GM21619 (cell line): ENCODE data around the gene NIPSNAP2.
"Not testable (repeated sequence)": the region's sequence is repeated elsewhere in the genome, so short reads cannot be mapped to it uniquely, and the experiment has no call there.

ENCODE experiments used
- ATAC-seq: cut with Tn5 transposase; IDR thresholded peaks from one replicate; pipeline ENCODE4 v1.9.1; 2021; ENCODE audit not compliant: unreplicated experiment

Gene NIPSNAP2

GRCh38 chr7:55964261-55965099 lies at the start of gene NIPSNAP2:
NIPSNAP2 (plus strand) TSS chr7:55964585; CDS start chr7:55964610, 25 bp downstream.
- ATAC-seq, result peak; percentile 68

- no peak for ATAC-seq
Measured at GRCh38 chr7:55917771-55918170, 46.6 kb upstream of the NIPSNAP2 start.

DNA sequence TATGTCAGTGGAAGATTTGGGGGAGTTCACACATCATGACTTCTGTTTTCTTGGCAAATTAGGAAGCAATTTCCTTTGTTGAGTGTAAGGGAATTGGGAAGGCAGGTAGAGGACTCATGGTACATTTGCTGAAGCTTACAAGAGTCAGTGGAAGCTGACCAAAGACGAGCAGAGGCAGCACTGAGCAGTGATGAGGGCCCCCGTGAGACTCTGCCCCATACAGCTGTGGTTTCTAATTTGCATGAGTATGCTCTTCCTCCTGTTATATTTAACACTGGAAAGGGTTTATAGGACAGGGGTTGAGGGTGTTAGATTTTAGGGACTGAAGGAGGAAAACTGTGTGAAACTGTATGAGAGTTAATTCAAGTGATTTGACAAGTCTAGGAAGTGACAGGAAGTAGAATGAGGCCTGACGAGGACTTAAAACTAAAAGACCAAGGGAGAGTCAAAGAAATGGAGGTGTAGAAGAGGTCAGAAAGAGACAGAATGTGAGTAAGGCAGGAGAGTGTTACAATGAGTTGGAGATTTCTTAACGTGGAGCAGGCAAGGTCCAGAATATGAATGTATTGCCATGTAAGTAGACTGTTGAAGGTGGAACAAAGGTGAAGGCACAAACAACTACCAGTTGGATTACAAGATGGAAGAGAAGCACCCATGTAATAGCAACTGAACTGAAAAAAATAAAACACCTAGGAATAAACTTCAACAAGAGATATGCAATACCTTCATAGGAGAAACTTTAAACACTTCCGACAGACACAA lies 36.2 kb upstream of the NIPSNAP2 start:
- ATAC-seq, result no peak

- no peak for ATAC-seq
Measured at GRCh38 chr7:55931421-55932151, 32.8 kb upstream of the NIPSNAP2 start.

DNA sequence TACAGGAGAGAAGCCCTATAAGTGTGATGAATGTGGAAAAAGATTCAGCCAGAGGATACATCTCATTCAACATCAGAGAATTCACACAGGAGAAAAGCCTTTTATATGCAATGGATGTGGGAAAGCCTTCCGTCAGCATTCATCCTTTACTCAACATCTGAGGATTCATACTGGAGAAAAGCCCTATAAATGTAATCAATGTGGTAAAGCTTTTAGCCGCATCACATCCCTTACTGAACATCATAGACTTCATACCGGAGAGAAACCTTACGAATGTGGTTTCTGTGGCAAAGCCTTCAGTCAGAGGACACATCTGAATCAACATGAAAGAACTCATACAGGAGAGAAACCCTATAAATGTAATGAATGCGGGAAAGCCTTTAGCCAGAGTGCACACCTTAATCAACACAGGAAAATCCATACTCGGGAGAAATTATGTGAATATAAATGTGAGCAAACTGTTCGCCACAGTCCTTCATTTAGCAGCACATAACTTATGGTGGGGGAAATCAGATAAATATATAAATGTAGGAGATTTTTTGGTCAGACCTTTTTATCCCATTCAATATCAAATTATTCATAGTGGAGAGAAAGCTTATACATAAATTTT lies 24.8 kb upstream of the NIPSNAP2 start:
- ATAC-seq, result no peak

DNA sequence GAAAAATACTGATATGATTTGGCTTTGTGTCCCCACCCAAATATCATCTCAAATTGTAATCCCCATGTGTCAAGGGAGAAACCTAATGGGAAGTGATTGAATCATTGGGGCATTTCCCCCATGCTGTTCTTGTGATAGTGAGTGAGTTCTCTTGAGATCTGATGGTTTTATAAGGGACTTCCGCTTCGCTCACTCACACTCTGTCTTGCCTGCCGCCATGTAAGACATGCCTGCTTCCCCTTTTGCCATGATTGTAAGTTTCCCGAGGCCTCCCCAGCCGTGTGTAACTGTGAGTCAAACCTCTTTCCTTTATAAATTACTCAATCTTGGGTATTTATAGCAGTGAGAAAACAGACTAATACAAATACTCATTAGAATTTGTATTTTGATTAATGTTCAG lies 17.8 kb upstream of the NIPSNAP2 start:
- ATAC-seq, result no peak

GRCh38 chr7:55951637-55952351 lies 12.6 kb upstream of the NIPSNAP2 start, which contains the start of gene MRPS17:
MRPS17 (plus strand) TSS chr7:55951877; CDS start chr7:55953196, 1,319 bp downstream.
- peak; percentile 100 for ATAC-seq

- ATAC-seq, result not testable (repeated sequence)
Measured at GRCh38 chr7:55952352-55952671, 12.1 kb upstream of the NIPSNAP2 start.

- no peak for ATAC-seq
Measured at GRCh38 chr7:55953707-55954475, 10.5 kb upstream of the NIPSNAP2 start.

- ATAC-seq, result no peak
Measured at GRCh38 chr7:55957190-55957589, 7.2 kb upstream of the NIPSNAP2 start.

DNA sequence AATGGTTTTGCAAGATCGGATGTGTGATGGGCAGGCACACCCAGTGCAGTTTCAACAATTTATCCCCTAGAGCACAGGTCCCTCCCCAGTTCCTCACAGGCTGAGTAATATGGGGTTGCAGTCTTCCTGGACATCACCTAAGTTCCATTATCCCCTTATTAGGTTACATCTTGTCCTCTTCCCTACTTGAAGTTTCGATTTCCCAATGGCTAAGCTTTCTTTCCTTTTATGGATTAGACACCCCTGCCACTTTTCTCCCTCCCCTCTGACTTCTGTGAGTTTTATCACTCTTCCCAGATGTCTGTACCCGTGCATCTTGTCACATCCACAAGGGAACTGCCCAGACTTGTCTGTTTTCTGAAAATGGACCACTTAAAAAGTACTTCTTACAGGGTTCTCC lies 2.4 kb upstream of the NIPSNAP2 start:
- ATAC-seq, result no peak

DNA sequence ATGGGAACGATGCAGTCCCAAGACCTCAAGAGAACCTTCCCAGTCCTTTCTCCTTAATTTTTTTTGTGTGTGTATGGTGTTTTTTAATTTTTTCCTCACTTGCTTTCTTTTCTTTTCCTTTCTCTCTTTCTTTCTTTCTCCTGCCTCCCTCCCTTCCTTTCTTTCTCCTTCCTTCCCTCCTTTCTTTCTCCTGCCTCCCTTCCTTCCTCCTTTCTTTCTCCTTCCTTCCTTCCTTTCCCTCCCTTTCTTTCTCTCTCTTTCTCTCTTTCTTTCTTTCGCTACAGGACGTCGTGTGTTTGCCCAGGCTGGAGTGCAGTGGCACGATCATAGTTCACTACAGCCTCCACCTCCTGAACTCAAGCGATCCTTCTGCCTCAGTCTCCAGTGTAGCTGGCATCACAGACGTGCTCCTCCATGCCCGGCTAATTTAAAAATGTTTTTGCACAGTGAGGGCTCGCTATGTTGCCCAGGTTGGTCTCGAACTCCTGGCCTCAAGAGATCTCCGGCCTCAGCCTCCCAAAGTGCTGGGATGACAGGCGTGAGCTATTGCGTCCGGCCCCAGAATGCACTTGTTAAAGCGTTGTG lies 709 bp upstream of the NIPSNAP2 start:
- ATAC-seq, result no peak

DNA sequence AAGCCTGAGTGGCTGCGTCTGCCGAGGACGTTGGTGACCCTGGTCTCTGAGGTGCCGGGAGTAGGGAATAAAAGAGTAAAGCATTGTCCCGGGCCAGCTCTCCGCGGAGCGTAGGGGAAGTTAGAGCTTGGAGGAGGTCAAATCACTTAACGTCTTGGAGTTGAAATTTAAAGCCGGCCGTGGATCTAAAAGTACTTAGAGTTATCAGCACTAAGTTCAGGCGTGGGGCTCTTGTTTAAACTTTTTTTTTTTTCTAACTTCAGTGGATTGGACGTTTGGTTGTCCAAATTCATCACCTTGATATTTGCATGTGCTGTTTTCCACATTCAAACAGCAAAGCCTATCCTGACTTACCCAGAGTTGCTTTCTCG lies 700 bp downstream of the NIPSNAP2 start:
- no peak for ATAC-seq

DNA sequence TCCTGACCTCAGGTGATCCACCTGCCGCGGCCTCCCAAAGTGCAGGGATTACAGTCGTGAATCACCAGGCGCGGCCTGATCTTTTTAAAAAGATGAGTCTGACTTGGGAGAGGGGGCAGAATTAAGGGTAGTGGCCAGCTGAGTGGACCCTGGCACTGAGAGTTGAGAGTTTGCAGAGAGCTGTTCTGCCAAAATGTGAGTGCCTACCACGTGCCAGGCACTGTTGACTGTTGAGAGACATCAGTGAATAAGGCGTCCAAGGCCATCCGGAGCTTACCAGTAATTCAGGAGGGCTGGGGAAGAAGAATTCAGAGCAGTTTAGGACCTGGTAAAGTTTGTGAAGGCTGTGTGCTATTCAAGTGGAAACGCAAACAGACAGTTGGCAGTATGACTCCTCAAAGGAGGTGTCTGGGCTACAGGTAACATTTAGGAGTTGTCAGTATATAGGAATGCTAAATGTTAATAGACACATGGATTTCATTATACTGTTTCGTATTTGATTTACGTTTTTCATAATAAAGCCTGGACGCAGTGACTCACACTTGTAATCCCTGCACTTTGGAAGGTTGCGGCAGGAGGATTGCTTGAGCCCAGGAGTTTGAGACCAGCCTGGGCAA lies 1.5 kb downstream of the NIPSNAP2 start:
- ATAC-seq, result no peak

DNA sequence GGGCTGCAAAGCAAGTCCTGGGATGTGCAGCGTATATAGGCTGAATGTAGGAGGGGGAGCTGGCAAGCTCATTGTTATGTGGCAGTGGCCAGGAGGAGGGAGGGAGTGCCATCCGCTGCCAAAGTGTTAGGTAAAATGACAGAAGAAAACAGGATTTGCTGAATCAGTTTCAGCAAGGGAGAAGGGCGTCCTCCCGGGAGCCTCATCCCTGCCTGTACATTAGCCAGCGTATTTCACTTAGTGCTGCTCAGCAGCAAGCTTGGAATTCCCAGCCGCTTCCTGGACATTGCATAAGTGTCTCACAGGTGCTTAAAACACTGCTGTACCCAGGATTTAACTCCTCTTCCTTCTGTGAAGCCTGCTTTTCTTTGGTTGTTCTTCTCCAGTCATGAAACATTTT lies 2.5 kb downstream of the NIPSNAP2 start:
- ATAC-seq, result no peak

- ATAC-seq, result no peak
Measured at GRCh38 chr7:55969391-55969790, 5.0 kb downstream of the NIPSNAP2 start.

GRCh38 chr7:55970561-55970960 lies 6.2 kb downstream of the NIPSNAP2 start:
- ATAC-seq, result no peak

DNA sequence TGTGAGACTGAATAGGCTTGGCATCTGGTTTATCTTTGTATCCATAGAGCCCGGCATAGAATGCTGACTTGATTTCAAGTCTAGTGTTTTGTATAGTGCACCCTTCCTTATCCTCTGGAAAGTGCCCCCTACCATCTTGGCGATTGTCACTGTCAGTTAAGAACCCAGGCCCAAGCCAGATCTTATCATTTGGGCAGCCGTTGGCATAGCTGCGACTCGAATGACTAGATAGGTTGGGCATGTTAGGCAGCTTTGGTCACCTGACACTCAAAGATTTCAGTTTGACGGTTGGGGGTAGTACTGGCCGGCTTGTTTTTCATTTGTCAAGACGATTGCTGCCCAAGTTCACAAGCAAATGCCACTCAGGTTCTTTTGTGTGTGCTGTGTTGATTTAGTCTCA lies 6.6 kb downstream of the NIPSNAP2 start:
- ATAC-seq, result no peak

DNA sequence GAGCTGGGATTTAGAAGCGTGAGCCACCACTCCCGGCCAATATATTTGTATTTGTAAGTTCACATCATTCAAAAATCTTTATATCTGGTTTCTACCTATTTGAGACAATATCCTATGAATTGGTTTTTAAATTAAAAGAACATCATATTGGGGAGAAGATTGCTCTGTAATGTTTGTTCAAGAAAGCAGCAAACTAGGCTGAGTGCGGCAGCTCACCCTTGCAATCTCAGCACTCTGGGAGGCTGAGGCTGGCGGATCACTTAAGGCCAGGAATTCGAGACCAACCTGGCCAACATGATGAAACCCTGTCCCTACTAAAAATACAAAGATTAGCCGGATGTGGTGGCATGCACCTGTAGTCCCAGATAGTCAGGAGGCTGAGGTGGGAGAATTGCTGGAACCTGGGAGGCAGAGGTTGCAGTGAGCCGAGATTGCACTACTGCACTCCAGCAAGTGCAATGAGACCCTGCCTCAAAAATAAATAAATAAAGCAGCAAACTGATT lies 9.4 kb downstream of the NIPSNAP2 start:
- ATAC-seq, result no peak
